Osteocyte (in vitro differentiated cells): ENCODE data around the gene MGST3. TPM values are rescaled to one million over a fixed set of nuclear protein-coding genes. Genes with fewer than 3 reads are reported as not detected.
"Not testable (repeated sequence)": the region's sequence is repeated elsewhere in the genome, so short reads cannot be mapped to it uniquely, and the experiment has no call there.

Experiments
- DNase-seq: peaks from one replicate; pipeline ENCODE4 v3.0.0; 2021; ENCODE audit warnings: mixed read lengths; ENCODE audit not compliant: unreplicated experiment; ENCODE audit errors: extremely low spot score
- H3K27ac Mint-ChIP-seq: one replicate; pipeline ENCODE4 v1.8.0; 2021; ENCODE audit warnings: mild to moderate bottlenecking, mixed read lengths; ENCODE audit not compliant: unreplicated experiment
- H3K27me3 Mint-ChIP-seq: one replicate; pipeline ENCODE4 v1.8.0; 2021; ENCODE audit warnings: mixed read lengths; ENCODE audit not compliant: unreplicated experiment
- H3K36me3 Mint-ChIP-seq: one replicate; pipeline ENCODE4 v1.8.0; 2021; ENCODE audit warnings: mixed read lengths; ENCODE audit not compliant: unreplicated experiment
- H3K4me1 Mint-ChIP-seq: one replicate; pipeline ENCODE4 v1.8.0; 2021; ENCODE audit warnings: mixed read lengths; ENCODE audit not compliant: unreplicated experiment
- H3K4me3 Mint-ChIP-seq: one replicate; pipeline ENCODE4 v1.8.0; 2021; ENCODE audit warnings: mild to moderate bottlenecking, moderate library complexity, mixed read lengths; ENCODE audit not compliant: unreplicated experiment
- H3K9me3 Mint-ChIP-seq: one replicate; pipeline ENCODE4 v1.8.0; 2021; ENCODE audit warnings: mixed read lengths; ENCODE audit not compliant: unreplicated experiment
- total RNA-seq: library from RNA; stranded (reverse); gene quantifications from 2 replicates; pipeline ENCODE4 v1.2.1, GENCODE V29; 2021
- TF ChIP-seq, protein P1 (sequence below): fragments of 200-600 bp; sonication (generic); IDR thresholded peaks from 2 replicates; pipeline ENCODE4 v1.5.0; 2021; ENCODE audit warnings: antibody characterized with exemption, mild to moderate bottlenecking, moderate library complexity

The MGST3 gene
- total RNA-seq, 1 donor from 2014 or later, result 130 TPM

DNA sequence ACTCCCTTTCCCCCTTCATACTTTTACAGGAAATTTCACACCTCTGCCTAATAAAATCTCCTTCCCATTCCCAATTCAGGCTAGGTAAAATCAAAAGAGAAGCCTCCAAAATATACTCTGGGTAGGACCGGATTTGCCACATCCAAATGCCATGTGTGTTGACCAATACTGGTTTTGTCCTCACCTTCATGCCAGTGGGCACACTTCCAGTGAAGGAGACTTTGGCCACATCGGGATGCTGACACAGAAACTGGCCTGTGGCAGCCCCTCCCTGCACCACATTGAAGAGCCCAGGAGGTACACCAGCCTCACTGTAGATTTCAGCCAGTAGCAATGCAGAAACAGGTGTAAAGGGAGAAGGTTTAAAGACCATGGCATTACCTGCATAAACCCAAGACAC, 49.3 kb downstream of the MGST3 start:
- no peak overlapping the region for H3K4me3 Mint-ChIP-seq
- no peak for DNase-seq
- H3K36me3 Mint-ChIP-seq, result peaks cover 69% of the 10 kb centered on the region
- H3K9me3 Mint-ChIP-seq, result peaks cover 8% of the 10 kb centered on the region
- TF ChIP-seq, protein P1, sequence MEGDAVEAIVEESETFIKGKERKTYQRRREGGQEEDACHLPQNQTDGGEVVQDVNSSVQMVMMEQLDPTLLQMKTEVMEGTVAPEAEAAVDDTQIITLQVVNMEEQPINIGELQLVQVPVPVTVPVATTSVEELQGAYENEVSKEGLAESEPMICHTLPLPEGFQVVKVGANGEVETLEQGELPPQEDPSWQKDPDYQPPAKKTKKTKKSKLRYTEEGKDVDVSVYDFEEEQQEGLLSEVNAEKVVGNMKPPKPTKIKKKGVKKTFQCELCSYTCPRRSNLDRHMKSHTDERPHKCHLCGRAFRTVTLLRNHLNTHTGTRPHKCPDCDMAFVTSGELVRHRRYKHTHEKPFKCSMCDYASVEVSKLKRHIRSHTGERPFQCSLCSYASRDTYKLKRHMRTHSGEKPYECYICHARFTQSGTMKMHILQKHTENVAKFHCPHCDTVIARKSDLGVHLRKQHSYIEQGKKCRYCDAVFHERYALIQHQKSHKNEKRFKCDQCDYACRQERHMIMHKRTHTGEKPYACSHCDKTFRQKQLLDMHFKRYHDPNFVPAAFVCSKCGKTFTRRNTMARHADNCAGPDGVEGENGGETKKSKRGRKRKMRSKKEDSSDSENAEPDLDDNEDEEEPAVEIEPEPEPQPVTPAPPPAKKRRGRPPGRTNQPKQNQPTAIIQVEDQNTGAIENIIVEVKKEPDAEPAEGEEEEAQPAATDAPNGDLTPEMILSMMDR, result no peak
- no peak overlapping the region for H3K27ac Mint-ChIP-seq
- H3K4me1 Mint-ChIP-seq, result peaks cover 4% of the 10 kb centered on the region
- no peaks in the 10 kb centered on the region for H3K27me3 Mint-ChIP-seq

DNA sequence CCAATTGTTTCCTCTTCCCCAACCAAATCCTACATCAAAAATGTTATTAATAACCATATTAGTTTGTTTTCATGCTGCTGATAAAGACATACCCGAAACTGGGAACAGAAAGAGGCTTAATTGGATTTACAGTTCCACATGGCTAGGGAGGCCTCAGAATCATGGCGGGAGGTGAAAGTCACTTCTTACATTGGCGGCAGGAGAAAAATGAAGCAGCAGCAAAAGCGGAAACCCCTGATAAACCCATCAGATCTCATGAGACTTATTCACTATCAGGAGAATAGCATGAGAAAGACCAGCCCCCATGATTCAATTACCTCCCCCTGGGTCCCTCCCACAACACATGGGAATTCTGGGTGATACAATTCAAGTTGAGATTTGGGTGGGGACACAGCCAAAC, 49.7 kb downstream of the MGST3 start:
- peaks cover 69% of the 10 kb centered on the region for H3K36me3 Mint-ChIP-seq
- not testable (repeated sequence) for H3K4me1 Mint-ChIP-seq, H3K9me3 Mint-ChIP-seq, DNase-seq, H3K27me3 Mint-ChIP-seq, H3K4me3 Mint-ChIP-seq, H3K27ac Mint-ChIP-seq

DNA sequence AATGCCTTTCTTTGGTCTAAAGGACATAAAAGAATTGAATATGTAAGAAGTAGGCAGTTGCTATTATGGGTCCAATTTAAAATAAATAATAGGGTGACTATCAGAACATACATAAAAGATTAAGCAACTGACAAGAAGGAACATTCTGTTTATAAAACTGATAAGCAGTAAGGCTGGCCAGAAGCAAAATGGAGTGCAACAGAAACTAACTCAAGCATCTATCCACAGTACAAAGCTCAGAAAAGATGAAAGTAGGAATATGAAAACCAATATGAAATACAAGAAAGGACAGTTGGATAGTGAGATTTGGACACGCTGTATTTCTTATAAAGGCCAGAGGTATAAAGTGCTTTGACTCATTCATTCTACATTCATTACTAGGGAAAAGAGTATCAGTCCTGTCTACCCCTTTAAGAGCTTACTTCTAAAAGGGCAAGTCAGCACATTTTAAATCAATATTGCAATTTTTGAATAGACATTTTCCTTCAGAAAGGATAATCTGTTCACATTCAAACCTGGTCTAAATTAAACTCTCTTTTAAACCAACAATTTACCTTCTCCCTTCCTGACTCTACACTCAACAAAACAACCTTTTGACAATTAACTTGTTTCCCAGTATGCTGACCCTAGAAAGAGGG, 52.9 kb downstream of the MGST3 start:
- H3K36me3 Mint-ChIP-seq, result peaks cover 71% of the 10 kb centered on the region
- H3K27me3 Mint-ChIP-seq, result no peaks in the 10 kb centered on the region
- peaks cover 7% of the 10 kb centered on the region for H3K9me3 Mint-ChIP-seq
- no peak overlapping the region for H3K4me3 Mint-ChIP-seq
- TF ChIP-seq, protein P1, result no peak
- no peak overlapping the region for H3K27ac Mint-ChIP-seq
- DNase-seq, result no peak
- no peaks in the 10 kb centered on the region for H3K4me1 Mint-ChIP-seq

DNA sequence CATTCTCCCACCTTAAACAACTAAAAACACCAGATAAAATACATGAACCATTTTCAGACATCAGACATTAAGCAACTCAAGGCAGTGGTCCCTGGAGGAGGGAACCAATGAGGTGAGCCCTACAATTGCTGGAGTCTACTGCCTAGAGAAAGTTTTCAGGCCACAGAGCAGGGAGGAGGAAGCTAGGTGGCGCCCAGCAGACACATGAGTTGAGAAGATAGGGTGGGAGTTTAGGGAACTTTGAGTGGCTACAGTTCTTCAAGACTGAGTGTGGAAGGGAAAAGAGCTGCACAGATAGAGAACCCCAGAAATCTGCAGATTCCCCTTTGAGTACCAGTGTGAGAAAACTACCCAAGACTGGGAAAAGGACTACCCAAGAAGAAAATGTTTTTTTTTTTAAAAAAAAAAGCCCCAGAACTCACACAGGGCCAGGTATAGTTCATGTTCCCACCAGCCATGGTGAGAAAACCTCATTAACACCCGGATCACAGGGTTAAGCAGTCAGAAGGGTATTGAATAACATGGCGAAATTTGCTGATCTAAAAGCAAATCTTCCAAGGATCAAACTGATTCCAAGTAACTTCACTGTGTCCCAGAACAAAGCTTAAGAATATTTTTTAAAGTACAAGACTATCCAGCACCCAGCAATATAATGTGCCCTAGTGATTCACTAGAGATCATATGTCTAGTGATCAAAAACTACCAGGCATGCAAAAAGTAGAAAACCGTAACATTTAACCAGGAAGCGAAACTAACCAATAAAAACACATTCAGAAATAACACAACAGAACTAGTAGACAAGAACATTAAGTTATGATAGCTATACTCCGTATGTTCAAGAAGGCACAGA, 55.3 kb downstream of the MGST3 start:
- H3K36me3 Mint-ChIP-seq, result peaks cover 59% of the 10 kb centered on the region
- H3K27ac Mint-ChIP-seq, result no peak overlapping the region
- peaks cover 7% of the 10 kb centered on the region for H3K9me3 Mint-ChIP-seq
- H3K27me3 Mint-ChIP-seq, result no peaks in the 10 kb centered on the region
- DNase-seq, result no peak
- no peaks in the 10 kb centered on the region for H3K4me1 Mint-ChIP-seq
- TF ChIP-seq, protein P1, result no peak
- no peak overlapping the region for H3K4me3 Mint-ChIP-seq

DNA sequence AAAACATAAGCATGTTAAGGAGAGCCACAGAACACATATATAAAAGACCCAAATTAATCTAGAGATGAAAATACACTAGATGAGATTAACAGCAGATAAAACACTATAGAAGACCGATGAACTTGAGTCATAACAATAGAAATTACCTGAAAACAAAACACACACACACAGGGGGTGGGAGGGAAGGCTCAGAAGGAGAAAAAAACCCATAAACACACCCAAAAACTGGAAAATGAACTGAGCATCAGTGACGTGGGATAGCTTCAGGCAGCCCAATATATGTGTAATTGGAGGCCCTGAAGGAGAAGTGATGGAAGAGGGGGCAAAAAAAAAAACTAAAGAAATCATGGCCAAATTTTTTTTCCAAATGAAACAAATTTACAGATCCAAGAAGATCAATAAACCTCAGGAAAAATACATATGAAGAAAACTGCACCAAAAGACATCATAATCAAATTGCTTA, 56.0 kb downstream of the MGST3 start:
- no peaks in the 10 kb centered on the region for H3K27me3 Mint-ChIP-seq
- H3K27ac Mint-ChIP-seq, result no peak overlapping the region
- no peaks in the 10 kb centered on the region for H3K4me1 Mint-ChIP-seq
- peaks cover 7% of the 10 kb centered on the region for H3K9me3 Mint-ChIP-seq
- TF ChIP-seq, protein P1, result no peak
- H3K36me3 Mint-ChIP-seq, result peaks cover 57% of the 10 kb centered on the region
- H3K4me3 Mint-ChIP-seq, result no peak overlapping the region
- DNase-seq, result no peak
